ENCODE data around the gene BACE1-AS. TPM values are rescaled to one million over a fixed set of nuclear protein-coding genes. Genes with fewer than 3 reads are reported as not detected.
"Not testable (repeated sequence)": the region's sequence is repeated elsewhere in the genome, so short reads cannot be mapped to it uniquely, and the experiment has no call there.

BACE1-AS gene
- polyA plus RNA-seq, 1 donor = 13.8 TPM

- DNase-seq = no peak
Observed at GRCh38 chr11:117292616-117293015, 1.5 kb downstream of the BACE1-AS start.

GRCh38 chr11:117295438-117296137 lies 4.4 kb downstream of the BACE1-AS start:
- no peak for DNase-seq

GRCh38 chr11:117296881-117297280 lies 5.7 kb downstream of the BACE1-AS start:
- DNase-seq = no peak

- no peak for DNase-seq
Observed at GRCh38 chr11:117298195-117298594, 7.0 kb downstream of the BACE1-AS start.

GRCh38 chr11:117299351-117300282 lies 8.5 kb downstream of the BACE1-AS start:
- no peak for DNase-seq

GRCh38 chr11:117300283-117300663 lies 9.1 kb downstream of the BACE1-AS start:
- no peak for DNase-seq

GRCh38 chr11:117300773-117301172 lies 9.6 kb downstream of the BACE1-AS start:
- no peak for DNase-seq

GRCh38 chr11:117302228-117302627 lies 11.1 kb downstream of the BACE1-AS start:
- DNase-seq = no peak

- DNase-seq = no peak
Observed at GRCh38 chr11:117303101-117303500, 12.0 kb downstream of the BACE1-AS start.

GRCh38 chr11:117303646-117304315 lies 12.6 kb downstream of the BACE1-AS start:
- DNase-seq = no peak

GRCh38 chr11:117305145-117305544 lies 14.0 kb downstream of the BACE1-AS start:
- DNase-seq = no peak

- DNase-seq = no peak
Observed at GRCh38 chr11:117309310-117309709, 18.2 kb downstream of the BACE1-AS start.

- DNase-seq = no peak
Observed at GRCh38 chr11:117313091-117313490, 21.9 kb downstream of the BACE1-AS start.

GRCh38 chr11:117313828-117314768 lies 23.0 kb downstream of the BACE1-AS start:
- no peak for DNase-seq

- no peak for DNase-seq
Observed at GRCh38 chr11:117314840-117315239, 23.7 kb downstream of the BACE1-AS start.

- no peak for DNase-seq
Observed at GRCh38 chr11:117315285-117316196, 24.4 kb downstream of the BACE1-AS start.

GRCh38 chr11:117316197-117316961 lies 25.2 kb downstream of the BACE1-AS start, which contains the start of gene BACE1:
Gene BACE1 (minus strand): TSS chr11:117316256. CDS start chr11:117315795, 461 bp downstream.
- peak; percentile 89 for DNase-seq

GRCh38 chr11:117318738-117319137 lies 27.6 kb downstream of the BACE1-AS start:
- no peak for DNase-seq

- no peak for DNase-seq
Observed at GRCh38 chr11:117319214-117319840, 28.2 kb downstream of the BACE1-AS start.

- not testable (repeated sequence) for DNase-seq
Observed at GRCh38 chr11:117327255-117327566, 36.1 kb downstream of the BACE1-AS start.

Data from hindlimb muscle (tissue), 1 donor.